HepG2 (cell line): Measurements from ENCODE around the gene ARIH2. TPM values are rescaled to one million over a fixed set of nuclear protein-coding genes. Genes with fewer than 3 reads are reported as not detected.
A peak's percentile ranks its signal among the peaks of the same experiment; 100 is the strongest.

Experiments
- EHMT2 ChIP-seq: fragments of 200-600 bp; sonication (generic); IDR thresholded peaks from 2 replicates; pipeline ENCODE4 v1.7.0; 2017; ENCODE audit warnings: antibody characterized with exemption, low read depth, low read length, borderline replicate concordance
- MIER2 ChIP-seq: IDR thresholded peaks from 2 replicates; pipeline ENCODE4 v1.6.1; 2016; ENCODE audit warnings: missing biosample characterization, missing genetic modification reagents
- NFIB ChIP-seq: sonication (generic); formaldehyde crosslinking; IDR thresholded peaks from 2 replicates; pipeline ENCODE4 v1.9.0; 2021; ENCODE audit warnings: missing genetic modification reagents, mild to moderate bottlenecking, borderline replicate concordance
- NFYB ChIP-seq: sonication (generic); formaldehyde crosslinking; IDR thresholded peaks from 2 replicates; pipeline ENCODE4 v1.4.0; 2020; ENCODE audit warnings: missing genetic modification reagents
- PATZ1 ChIP-seq: sonication (generic); formaldehyde crosslinking; IDR thresholded peaks from 2 replicates; pipeline ENCODE4 v1.4.0; 2020; ENCODE audit warnings: missing genetic modification reagents
- RFX1 ChIP-seq: fragments of 450-650 bp; IDR thresholded peaks from 2 replicates; pipeline ENCODE4 v1.6.1; 2017
- TEAD2 ChIP-seq: sonication (generic); formaldehyde crosslinking; IDR thresholded peaks from 2 replicates; pipeline ENCODE4 v1.9.0; 2021; ENCODE audit warnings: missing genetic modification reagents
- TSC22D2 ChIP-seq: sonication (generic); formaldehyde crosslinking; IDR thresholded peaks from 2 replicates; pipeline ENCODE4 v1.5.1; 2020; ENCODE audit warnings: missing genetic modification reagents, mild to moderate bottlenecking, borderline replicate concordance
- ZNF556 ChIP-seq: sonication (generic); formaldehyde crosslinking; IDR thresholded peaks from 2 replicates; pipeline ENCODE4 v1.4.0; 2020; ENCODE audit warnings: mild to moderate bottlenecking, missing genetic modification reagents, borderline replicate concordance
- ZNF660 ChIP-seq: sonication (generic); formaldehyde crosslinking; IDR thresholded peaks from 2 replicates; pipeline ENCODE4 v1.5.1; 2020; ENCODE audit warnings: mild to moderate bottlenecking, low read depth, missing genetic modification reagents, borderline replicate concordance
- ZNF709 ChIP-seq: sonication (generic); formaldehyde crosslinking; IDR thresholded peaks from 2 replicates; pipeline ENCODE4 v1.5.0; 2020; ENCODE audit warnings: mild to moderate bottlenecking, missing genetic modification reagents
- polyA plus RNA-seq, 8 experiments: library from polyadenylated mRNA; depleted of rRNA in 3 of 8; stranded (reverse) in 7 of 8; unstranded in 1 of 8; fragments of >200 nt; fragmentation: Illumina TruSeq in 4 of 8; extraction: Trizol in 4 of 8; gene quantifications; 2 replicates each; pipeline versions ENCODE4 v1.2.1 to v1.2.3, GENCODE V29; 2011 to 2016; ENCODE audit warnings: low read depth in 4 of 8, missing spikeins in 1 of 8, mixed read lengths in 1 of 8; ENCODE audit not compliant: insufficient read depth in 1 of 8
- total RNA-seq, 5 experiments: library from RNA; depleted of rRNA; stranded (reverse); fragments of >200 nt; fragmentation: Illumina TruSeq; extraction: Trizol; gene quantifications; 2 replicates each; pipeline ENCODE4 v1.2.3, GENCODE V29; 2016; ENCODE audit warnings: low read depth in 1 of 5
- TF ChIP-seq, protein P1 (sequence below), 2 experiments: sonication (generic) in 1 of 2; formaldehyde crosslinking in 1 of 2; IDR thresholded peaks; 2 replicates each; pipeline versions ENCODE4 v1.4.0 to v1.6.1; 2016 to 2020; ENCODE audit warnings: borderline replicate concordance in 1 of 2, low read depth in 1 of 2, mild to moderate bottlenecking in 1 of 2, missing genetic modification reagents in 1 of 2
- TF ChIP-seq, protein P2 (sequence below): sonication (generic); formaldehyde crosslinking; IDR thresholded peaks from 2 replicates; pipeline ENCODE4 v1.8.1; 2023; ENCODE audit warnings: mild to moderate bottlenecking, missing genetic modification reagents
- TF ChIP-seq, protein P3 (sequence below): sonication (generic); formaldehyde crosslinking; IDR thresholded peaks from 2 replicates; pipeline ENCODE4 v1.5.0; 2020; ENCODE audit warnings: missing genetic modification reagents, mild to moderate bottlenecking, borderline replicate concordance

ARIH2 gene
- total and polyA plus RNA-seq, 2 of the 13 experiments (the other 11 are each of a cell fraction or from before 2014, with no cell fraction given) = 64.8 to 83.3 TPM

- TF ChIP-seq, protein P1, sequence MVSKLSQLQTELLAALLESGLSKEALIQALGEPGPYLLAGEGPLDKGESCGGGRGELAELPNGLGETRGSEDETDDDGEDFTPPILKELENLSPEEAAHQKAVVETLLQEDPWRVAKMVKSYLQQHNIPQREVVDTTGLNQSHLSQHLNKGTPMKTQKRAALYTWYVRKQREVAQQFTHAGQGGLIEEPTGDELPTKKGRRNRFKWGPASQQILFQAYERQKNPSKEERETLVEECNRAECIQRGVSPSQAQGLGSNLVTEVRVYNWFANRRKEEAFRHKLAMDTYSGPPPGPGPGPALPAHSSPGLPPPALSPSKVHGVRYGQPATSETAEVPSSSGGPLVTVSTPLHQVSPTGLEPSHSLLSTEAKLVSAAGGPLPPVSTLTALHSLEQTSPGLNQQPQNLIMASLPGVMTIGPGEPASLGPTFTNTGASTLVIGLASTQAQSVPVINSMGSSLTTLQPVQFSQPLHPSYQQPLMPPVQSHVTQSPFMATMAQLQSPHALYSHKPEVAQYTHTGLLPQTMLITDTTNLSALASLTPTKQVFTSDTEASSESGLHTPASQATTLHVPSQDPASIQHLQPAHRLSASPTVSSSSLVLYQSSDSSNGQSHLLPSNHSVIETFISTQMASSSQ (IDR thresholded peaks at IDR 0.05; ENCODE audit: low read depth) = no peak
- TF ChIP-seq, protein P1 (CRISPR knock-in tag; IDR thresholded peaks at IDR 0.05; ENCODE audit: borderline replicate concordance) = peak; percentile 66
- TF ChIP-seq ZNF709 (CRISPR knock-in tag) (no peak; the same call in 1 of the 2 replicates), TSC22D2 (CRISPR knock-in tag) (no peak), EHMT2 (no peak), PATZ1 (peak; percentile 84), MIER2 (CRISPR knock-in tag) (no peak), NFYB (CRISPR knock-in tag) (no peak; the same call in 1 of the 2 replicates), ZNF556 (CRISPR knock-in tag) (peak; percentile 36; the same call in 1 of the 2 replicates), NFIB (no peak), TEAD2 (CRISPR knock-in tag) (no peak), RFX1 (peak; percentile 79), ZNF660 (CRISPR knock-in tag) (no peak)
- TF ChIP-seq, protein P2, sequence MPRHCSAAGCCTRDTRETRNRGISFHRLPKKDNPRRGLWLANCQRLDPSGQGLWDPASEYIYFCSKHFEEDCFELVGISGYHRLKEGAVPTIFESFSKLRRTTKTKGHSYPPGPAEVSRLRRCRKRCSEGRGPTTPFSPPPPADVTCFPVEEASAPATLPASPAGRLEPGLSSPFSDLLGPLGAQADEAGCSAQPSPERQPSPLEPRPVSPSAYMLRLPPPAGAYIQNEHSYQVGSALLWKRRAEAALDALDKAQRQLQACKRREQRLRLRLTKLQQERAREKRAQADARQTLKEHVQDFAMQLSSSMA (CRISPR knock-in tag) = 0 out of 2 replicates have a peak, but pooled peaks have one; percentile 59
- TF ChIP-seq, protein P3, sequence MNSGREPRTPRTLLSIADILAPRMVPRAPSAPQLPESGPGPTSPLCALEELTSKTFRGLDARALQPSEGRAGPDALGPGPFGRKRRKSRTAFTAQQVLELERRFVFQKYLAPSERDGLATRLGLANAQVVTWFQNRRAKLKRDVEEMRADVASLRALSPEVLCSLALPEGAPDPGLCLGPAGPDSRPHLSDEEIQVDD = no peak
Measured at GRCh38 chr3:49017971-49018706, 99.5 kb downstream of the ARIH2 start, which contains the start of gene DALRD3 (continued).
